Endothelial cell (in vitro differentiated cells): ENCODE measurements around the gene QPRT. TPM values are rescaled to one million over a fixed set of nuclear protein-coding genes. Genes with fewer than 3 reads are reported as not detected.
"Not testable (repeated sequence)": the region's sequence is repeated elsewhere in the genome, so short reads cannot be mapped to it uniquely, and the experiment has no call there.

ENCODE experiments used
- DNase-seq: peaks from one replicate; pipeline ENCODE4 v3.0.0; 2021; ENCODE audit warnings: low spot score
- H3K27ac Mint-ChIP-seq: one replicate; pipeline ENCODE4 v1.8.0; 2021; ENCODE audit warnings: mixed read lengths, inconsistent platforms; ENCODE audit not compliant: unreplicated experiment
- H3K27me3 Mint-ChIP-seq: one replicate; pipeline ENCODE4 v1.8.0; 2021; ENCODE audit warnings: mild to moderate bottlenecking, moderate library complexity, mixed read lengths, inconsistent platforms; ENCODE audit not compliant: unreplicated experiment
- H3K36me3 Mint-ChIP-seq: one replicate; pipeline ENCODE4 v1.8.0; 2021; ENCODE audit warnings: mild to moderate bottlenecking, low read depth, mixed read lengths, inconsistent platforms; ENCODE audit not compliant: unreplicated experiment
- H3K4me1 Mint-ChIP-seq: one replicate; pipeline ENCODE4 v1.8.0; 2021; ENCODE audit warnings: mild to moderate bottlenecking, mixed read lengths, inconsistent platforms; ENCODE audit not compliant: unreplicated experiment
- H3K4me3 Mint-ChIP-seq: one replicate; pipeline ENCODE4 v1.8.0; 2021; ENCODE audit warnings: mild to moderate bottlenecking, mixed read lengths, inconsistent platforms; ENCODE audit not compliant: unreplicated experiment
- H3K9me3 Mint-ChIP-seq: one replicate; pipeline ENCODE4 v1.8.0; 2021; ENCODE audit warnings: mixed read lengths, inconsistent platforms; ENCODE audit not compliant: unreplicated experiment
- total RNA-seq: library from RNA; stranded (reverse); fragmentation: NEBNext Ultra II Directional; extraction: Animal tissue kit (Norgen Biotek cat#: 25700); gene quantifications from one replicate; pipeline ENCODE4 v1.2.1, GENCODE V29; 2021; ENCODE audit not compliant: unreplicated experiment
- TF ChIP-seq, protein P1 (sequence below): fragments of 200-600 bp; sonication (generic); IDR thresholded peaks from one replicate; pipeline ENCODE4 v1.5.0; 2021; ENCODE audit warnings: antibody characterized with exemption; ENCODE audit not compliant: unreplicated experiment

The QPRT gene
- total RNA-seq, 1 donor from 2014 or later, result 30.4 TPM

DNA sequence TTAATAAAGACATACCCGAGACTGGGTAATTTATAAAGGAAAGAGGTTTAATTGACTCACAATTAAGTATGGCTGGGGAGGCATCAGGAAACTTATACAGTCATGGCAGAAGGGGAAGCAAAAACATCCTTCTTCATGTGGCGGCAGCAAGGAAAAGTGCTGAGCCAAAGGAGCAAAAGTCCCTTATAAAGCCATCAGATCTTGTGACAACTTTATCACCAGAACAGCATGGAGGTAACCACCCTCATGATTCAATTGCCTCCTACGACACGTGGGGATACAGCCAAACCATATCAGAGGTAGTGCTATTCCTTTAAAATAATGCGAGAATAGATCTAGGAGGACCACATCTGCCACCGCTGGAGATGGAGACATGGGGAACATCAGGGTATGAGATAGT, 57.8 kb downstream of the QPRT start:
- Mint-ChIP-seq H3K36me3 (peaks cover 8% of the 10 kb centered on the region), H3K27ac (no peak overlapping the region), H3K9me3 (no peaks in the 10 kb centered on the region), H3K27me3 (no peaks in the 10 kb centered on the region), H3K4me3 (no peak overlapping the region), H3K4me1 (peaks cover 3% of the 10 kb centered on the region)
- TF ChIP-seq, protein P1, sequence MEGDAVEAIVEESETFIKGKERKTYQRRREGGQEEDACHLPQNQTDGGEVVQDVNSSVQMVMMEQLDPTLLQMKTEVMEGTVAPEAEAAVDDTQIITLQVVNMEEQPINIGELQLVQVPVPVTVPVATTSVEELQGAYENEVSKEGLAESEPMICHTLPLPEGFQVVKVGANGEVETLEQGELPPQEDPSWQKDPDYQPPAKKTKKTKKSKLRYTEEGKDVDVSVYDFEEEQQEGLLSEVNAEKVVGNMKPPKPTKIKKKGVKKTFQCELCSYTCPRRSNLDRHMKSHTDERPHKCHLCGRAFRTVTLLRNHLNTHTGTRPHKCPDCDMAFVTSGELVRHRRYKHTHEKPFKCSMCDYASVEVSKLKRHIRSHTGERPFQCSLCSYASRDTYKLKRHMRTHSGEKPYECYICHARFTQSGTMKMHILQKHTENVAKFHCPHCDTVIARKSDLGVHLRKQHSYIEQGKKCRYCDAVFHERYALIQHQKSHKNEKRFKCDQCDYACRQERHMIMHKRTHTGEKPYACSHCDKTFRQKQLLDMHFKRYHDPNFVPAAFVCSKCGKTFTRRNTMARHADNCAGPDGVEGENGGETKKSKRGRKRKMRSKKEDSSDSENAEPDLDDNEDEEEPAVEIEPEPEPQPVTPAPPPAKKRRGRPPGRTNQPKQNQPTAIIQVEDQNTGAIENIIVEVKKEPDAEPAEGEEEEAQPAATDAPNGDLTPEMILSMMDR, result no peak
- DNase-seq, result no peak

DNA sequence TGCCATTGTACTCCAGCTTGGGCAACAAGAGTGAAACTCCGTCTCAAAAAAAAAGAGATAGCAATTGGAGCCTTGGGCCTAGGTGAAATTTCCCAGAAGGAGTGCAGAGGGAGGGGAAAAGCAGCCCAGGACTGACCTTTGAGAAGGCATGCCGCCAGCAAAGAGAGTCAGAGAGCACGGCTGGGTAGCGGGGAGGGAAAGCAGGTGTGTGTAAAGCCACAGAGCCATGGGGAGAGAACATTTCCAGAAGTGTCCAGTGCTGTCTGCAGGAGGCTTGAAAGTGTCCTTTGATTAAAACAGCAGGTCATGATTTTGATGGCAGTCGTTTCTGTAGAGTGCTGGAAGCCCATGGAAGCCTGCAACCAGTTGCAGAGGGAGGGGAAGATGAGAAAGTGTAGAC, 58.7 kb downstream of the QPRT start:
- Mint-ChIP-seq H3K27ac (no peak overlapping the region), H3K4me3 (no peak overlapping the region), H3K36me3 (peaks cover 4% of the 10 kb centered on the region), H3K9me3 (no peaks in the 10 kb centered on the region), H3K27me3 (no peaks in the 10 kb centered on the region), H3K4me1 (peaks cover 3% of the 10 kb centered on the region)
- TF ChIP-seq, protein P1, result no peak
- DNase-seq, result no peak

DNA sequence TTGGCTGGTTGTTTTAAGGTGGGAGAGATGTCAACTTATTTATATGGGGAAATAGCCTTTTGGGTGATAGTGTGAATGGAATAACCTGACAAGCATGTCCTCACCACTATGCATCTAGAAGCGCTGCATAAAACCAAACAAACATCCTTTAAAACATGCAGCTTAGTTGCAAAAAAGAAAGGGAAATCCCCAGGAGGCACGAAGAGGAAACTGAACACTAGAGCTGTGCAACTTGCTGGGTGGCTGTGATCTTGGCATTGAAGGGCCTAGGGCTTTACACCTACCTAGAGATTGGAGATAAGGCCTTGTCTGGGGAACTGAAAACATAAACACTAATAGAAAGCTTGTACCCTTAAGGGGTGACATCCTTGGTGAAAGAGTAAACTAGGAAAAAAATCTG, 59.5 kb downstream of the QPRT start:
- Mint-ChIP-seq H3K36me3 (peaks cover 4% of the 10 kb centered on the region), H3K4me3 (no peak overlapping the region), H3K27me3 (no peaks in the 10 kb centered on the region), H3K4me1 (peaks cover 3% of the 10 kb centered on the region), H3K9me3 (no peaks in the 10 kb centered on the region), H3K27ac (no peak overlapping the region)
- TF ChIP-seq, protein P1, result no peak
- DNase-seq, result no peak

GRCh38 chr16:29739927-29740629, 61.1 kb downstream of the QPRT start:
- not testable (repeated sequence) for H3K4me1 Mint-ChIP-seq, H3K27me3 Mint-ChIP-seq, H3K36me3 Mint-ChIP-seq, H3K9me3 Mint-ChIP-seq, DNase-seq, H3K4me3 Mint-ChIP-seq, H3K27ac Mint-ChIP-seq

DNA sequence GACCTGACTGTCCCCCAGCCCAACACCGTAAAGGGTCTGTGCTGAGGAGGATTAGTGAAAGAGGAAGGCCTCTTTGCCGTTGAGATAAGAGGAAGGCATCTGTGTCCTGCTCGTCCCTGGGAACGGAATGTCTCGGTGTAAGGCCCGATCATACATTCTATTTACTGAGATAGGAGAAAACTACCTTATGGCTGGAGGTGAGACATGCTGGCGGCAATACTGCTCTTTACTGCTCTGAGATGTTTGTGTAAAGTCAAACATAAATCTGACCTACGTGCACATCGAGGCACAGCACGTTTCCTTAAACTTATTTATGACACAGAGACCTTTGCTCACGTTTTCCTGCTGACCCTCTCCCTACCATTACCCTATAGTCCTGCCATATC, 61.6 kb downstream of the QPRT start:
- H3K4me3 Mint-ChIP-seq, H3K36me3 Mint-ChIP-seq, H3K9me3 Mint-ChIP-seq, DNase-seq, H3K4me1 Mint-ChIP-seq, H3K27me3 Mint-ChIP-seq: not testable (repeated sequence)
- H3K27ac Mint-ChIP-seq, result peak overlapping the region; percentile 16

DNA sequence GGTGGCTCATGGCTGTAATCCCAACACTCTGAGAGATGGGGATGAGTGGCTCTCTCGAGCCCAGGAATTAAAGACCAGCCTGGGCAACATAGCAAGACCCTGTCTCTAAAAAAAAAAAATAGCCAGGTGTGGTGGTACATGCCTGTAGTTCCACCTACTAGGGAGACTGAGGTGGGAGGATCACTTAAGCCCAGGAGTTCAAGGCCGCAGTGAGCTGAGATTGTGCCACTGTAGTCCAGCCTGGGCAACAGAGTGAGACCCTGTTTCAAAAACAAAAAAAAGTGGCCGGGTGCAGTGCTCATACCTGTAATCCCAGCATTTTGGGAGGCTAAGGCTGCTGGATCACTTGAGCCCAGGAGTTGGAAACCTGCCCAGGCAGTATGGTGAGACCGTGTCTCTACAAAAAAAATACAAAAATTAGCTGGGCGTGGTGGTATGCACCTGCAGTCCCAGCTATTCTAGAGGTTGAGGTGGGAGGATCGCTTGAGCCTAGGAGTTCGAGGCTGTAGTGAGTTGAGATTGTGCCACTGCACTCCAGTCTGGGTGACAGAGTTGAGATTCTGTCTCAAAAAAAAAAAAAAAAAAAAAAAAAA, 63.8 kb downstream of the QPRT start:
- no peaks in the 10 kb centered on the region for H3K9me3 Mint-ChIP-seq
- H3K4me1 Mint-ChIP-seq, result peaks cover 3% of the 10 kb centered on the region
- H3K36me3 Mint-ChIP-seq, result peaks cover 4% of the 10 kb centered on the region
- H3K4me3 Mint-ChIP-seq, result no peak overlapping the region
- peaks cover 3% of the 10 kb centered on the region for H3K27me3 Mint-ChIP-seq
- no peak overlapping the region for H3K27ac Mint-ChIP-seq
- TF ChIP-seq, protein P1, result no peak
- DNase-seq, result no peak
